ENCODE results near the gene UBAC1. TPM values are rescaled to one million over a fixed set of nuclear protein-coding genes. Genes with fewer than 3 reads are reported as not detected.
A peak's percentile ranks its signal among the peaks of the same experiment; 100 is the strongest.

Gene UBAC1
- total RNA-seq, 6 experiments from 2014 or later, result 15.2 to 27.0 (median 16.5) TPM

GRCh38 chr9:135961811-135962695 is 880 bp upstream of the UBAC1 start:
- no peaks in the 10 kb centered on the region for H3K9me3 ChIP-seq
- DNase-seq (no peak), ATAC-seq (no peak)
- H3K4me3 ChIP-seq, result no peak overlapping the region
- TF ChIP-seq, protein P1, sequence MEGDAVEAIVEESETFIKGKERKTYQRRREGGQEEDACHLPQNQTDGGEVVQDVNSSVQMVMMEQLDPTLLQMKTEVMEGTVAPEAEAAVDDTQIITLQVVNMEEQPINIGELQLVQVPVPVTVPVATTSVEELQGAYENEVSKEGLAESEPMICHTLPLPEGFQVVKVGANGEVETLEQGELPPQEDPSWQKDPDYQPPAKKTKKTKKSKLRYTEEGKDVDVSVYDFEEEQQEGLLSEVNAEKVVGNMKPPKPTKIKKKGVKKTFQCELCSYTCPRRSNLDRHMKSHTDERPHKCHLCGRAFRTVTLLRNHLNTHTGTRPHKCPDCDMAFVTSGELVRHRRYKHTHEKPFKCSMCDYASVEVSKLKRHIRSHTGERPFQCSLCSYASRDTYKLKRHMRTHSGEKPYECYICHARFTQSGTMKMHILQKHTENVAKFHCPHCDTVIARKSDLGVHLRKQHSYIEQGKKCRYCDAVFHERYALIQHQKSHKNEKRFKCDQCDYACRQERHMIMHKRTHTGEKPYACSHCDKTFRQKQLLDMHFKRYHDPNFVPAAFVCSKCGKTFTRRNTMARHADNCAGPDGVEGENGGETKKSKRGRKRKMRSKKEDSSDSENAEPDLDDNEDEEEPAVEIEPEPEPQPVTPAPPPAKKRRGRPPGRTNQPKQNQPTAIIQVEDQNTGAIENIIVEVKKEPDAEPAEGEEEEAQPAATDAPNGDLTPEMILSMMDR (IDR thresholded peaks at IDR 0.05), result no peak
- no peak for TF ChIP-seq POLR2A (IDR thresholded peaks at IDR 0.05)
- 37% methylated on average over 14 of the region's 15 CpGs for WGBS (ENCODE audit: insufficient coverage, low coverage, low lambda C conversion rate, missing lambda C conversion rate)
- H3K36me3 ChIP-seq, result no peaks in the 10 kb centered on the region
- no peaks in the 10 kb centered on the region for H3K27me3 ChIP-seq
- peaks cover 0 to 14% (median 0%) of the 10 kb centered on the region in 4 donors for H3K4me1 ChIP-seq
- intact Hi-C loops (cut with DNase I), result no loop called here
- no peak overlapping the region for H3K27ac ChIP-seq

GRCh38 chr9:135960411-135961276 is 529 bp downstream of the UBAC1 start:
- WGBS (ENCODE audit: insufficient coverage, low coverage, low lambda C conversion rate, missing lambda C conversion rate), result 2% methylated on average over 10 of the region's 74 CpGs
- peak overlapping the region; percentile 85 to 95 (median 92) for H3K4me3 ChIP-seq

GRCh38 chr9:135959814-135960213 is 1.4 kb downstream of the UBAC1 start:
- H3K4me3 ChIP-seq, result peak overlapping the region; percentile 85 to 95 (median 92)
- no peaks in the 10 kb centered on the region for H3K9me3 ChIP-seq
- WGBS (ENCODE audit: insufficient coverage, low coverage, low lambda C conversion rate, missing lambda C conversion rate), result 64% methylated on average over 7 of the region's 9 CpGs
- peak overlapping the region in 1 of 3 donors; percentile 76 for H3K27ac ChIP-seq
- no peak for DNase-seq
- H3K36me3 ChIP-seq, result peaks cover 0 to under 1% (median 0%) of the 10 kb centered on the region in 4 donors
- H3K4me1 ChIP-seq, result peaks cover 0 to 14% (median 0%) of the 10 kb centered on the region in 4 donors
- intact Hi-C loops (cut with DNase I), result loop anchor here in 1 of 2 donors (10.0 kb wide), 1 partner anchor 55 kb away; the partner anchor contains the start of gene CAMSAP1
- H3K27me3 ChIP-seq, result no peaks in the 10 kb centered on the region
- TF ChIP-seq, protein P1 (IDR thresholded peaks at IDR 0.05), result no peak
- TF ChIP-seq POLR2A (IDR thresholded peaks at IDR 0.05), result no peak
- no peak for ATAC-seq

More at GRCh38 chr9:135960411-135961276, 529 bp downstream of the UBAC1 start:
- DNase-seq, result no peak
- peak; percentile 28 to 50 (median 40) for ATAC-seq
- H3K9me3 ChIP-seq, result no peaks in the 10 kb centered on the region
- no peaks in the 10 kb centered on the region for H3K36me3 ChIP-seq
- TF ChIP-seq, protein P1 (IDR thresholded peaks at IDR 0.05), result no peak
- peak; percentile 35 for TF ChIP-seq POLR2A (IDR thresholded peaks at IDR 0.05)
- intact Hi-C loops (cut with DNase I), result no loop called here
- peaks cover 0 to 14% (median 0%) of the 10 kb centered on the region in 4 donors for H3K4me1 ChIP-seq
- no peaks in the 10 kb centered on the region for H3K27me3 ChIP-seq
- peak overlapping the region; percentile 62 to 76 (median 69) for H3K27ac ChIP-seq

GRCh38 chr9:135958485-135958884 is 2.7 kb downstream of the UBAC1 start:
- H3K27me3 ChIP-seq, result no peaks in the 10 kb centered on the region
- no peak overlapping the region for H3K27ac ChIP-seq
- no peak for ATAC-seq
- DNase-seq, result no peak
- H3K4me3 ChIP-seq, result no peak overlapping the region
- TF ChIP-seq POLR2A (IDR thresholded peaks at IDR 0.05), result no peak
- TF ChIP-seq, protein P1 (IDR thresholded peaks at IDR 0.05), result no peak
- no peaks in the 10 kb centered on the region for H3K9me3 ChIP-seq
- H3K36me3 ChIP-seq, result peaks cover 0 to 11% (median 4%) of the 10 kb centered on the region in 4 donors
- H3K4me1 ChIP-seq, result peaks cover 0 to 14% (median 0%) of the 10 kb centered on the region in 4 donors
- WGBS (ENCODE audit: insufficient coverage, low coverage, low lambda C conversion rate, missing lambda C conversion rate), result 46% methylated on average over 6 of the region's 12 CpGs
- intact Hi-C loops (cut with DNase I), result loop anchor here in 1 of 2 donors (10.0 kb wide), 1 partner anchor 54 kb away; the partner anchor contains the start of gene CAMSAP1
